ENCODE measurements around the gene NOSIP. TPM values are rescaled to one million over a fixed set of nuclear protein-coding genes. Genes with fewer than 3 reads are reported as not detected.

NOSIP gene
- total RNA-seq, 1 experiment from 2014 or later = 66.1 TPM

- TF ChIP-seq REST (IDR thresholded peaks at IDR 0.05; ENCODE audit: insufficient read depth in 1 of 2, low read depth in 2 of 2, low read length in 1 of 2) (no peak), POLR2AphosphoS5 (IDR thresholded peaks at IDR 0.05; ENCODE audit: low read depth, low read length) (no peak), TCF7L2 (IDR thresholded peaks at IDR 0.05; ENCODE audit: low read depth, low read length) (no peak), SIN3A (IDR thresholded peaks at IDR 0.05; ENCODE audit: borderline replicate concordance, insufficient read depth, low read depth, low read length) (no peak), CTCF (IDR thresholded peaks at IDR 0.05) (no peak)
- ATAC-seq (0 out of 2 replicates have a peak, but pooled peaks have one; percentile 5), DNase-seq (ENCODE audit: low read depth, low spot score) (no peak)
- H3K27ac ChIP-seq (ENCODE audit: low read length) = peak overlapping the region; percentile 83
- ChIA-PET CTCF (no interaction called here), POLR2A (no interaction called here)
- peaks cover 8% of the 10 kb centered on the region for H3K4me1 ChIP-seq (ENCODE audit: control insufficient read depth, insufficient read depth, low read length)
- H3K27me3 ChIP-seq (ENCODE audit: control insufficient read depth, insufficient read depth, low read length) = no peaks in the 10 kb centered on the region
- H3K36me3 ChIP-seq (ENCODE audit: control insufficient read depth, insufficient read depth, low read length) = peaks cover 4% of the 10 kb centered on the region; the same call in 1 of the 2 replicates
- in situ Hi-C loops (cut with HindIII; ENCODE audit: low pct_unique_long_range_greater_than_20kb, low sequenced_read_pairs) (no loop called here), intact Hi-C loops (cut with micrococcal nuclease; ENCODE audit: unreplicated experiment) (no loop called here)
- no peaks in the 10 kb centered on the region for H3K9me3 ChIP-seq (ENCODE audit: control insufficient read depth, insufficient read depth, low read depth, low read length)
- BruUV-seq (replicated peaks) = no TSS peak
- peak overlapping the region; percentile 67 to 73 for H3K4me3 ChIP-seq (ENCODE audit: low read depth in 2 of 2, low read length in 2 of 2)
These were observed 12.3 kb upstream of the NOSIP start for GRCh38 chr19:49592486-49593232.

- in situ Hi-C loops (cut with HindIII; ENCODE audit: low pct_unique_long_range_greater_than_20kb, low sequenced_read_pairs) = no loop called here
- peaks cover 4% of the 10 kb centered on the region; the same call in 1 of the 2 replicates for H3K36me3 ChIP-seq (ENCODE audit: control insufficient read depth, insufficient read depth, low read length)
- H3K4me1 ChIP-seq (ENCODE audit: control insufficient read depth, insufficient read depth, low read length) = peaks cover 8% of the 10 kb centered on the region
- TF ChIP-seq REST (IDR thresholded peaks at IDR 0.05; ENCODE audit: insufficient read depth in 1 of 2, low read depth in 2 of 2, low read length in 1 of 2) = no peak
- TF ChIP-seq SIN3A (IDR thresholded peaks at IDR 0.05; ENCODE audit: borderline replicate concordance, insufficient read depth, low read depth, low read length) = no peak; the same call in 1 of the 2 replicates
- no peak for TF ChIP-seq CTCF (IDR thresholded peaks at IDR 0.05)
- no peak for TF ChIP-seq POLR2AphosphoS5 (IDR thresholded peaks at IDR 0.05; ENCODE audit: low read depth, low read length)
- TF ChIP-seq TCF7L2 (IDR thresholded peaks at IDR 0.05; ENCODE audit: low read depth, low read length) = no peak
- POLR2A ChIA-PET = no interaction called here
- H3K4me3 ChIP-seq (ENCODE audit: low read depth in 2 of 2, low read length in 2 of 2) = peak overlapping the region; percentile 67 to 73
- CTCF ChIA-PET = no interaction called here
- BruUV-seq (replicated peaks) = TSS peak; percentile 57
- intact Hi-C loops (cut with micrococcal nuclease; ENCODE audit: unreplicated experiment) = no loop called here
- no peaks in the 10 kb centered on the region for H3K9me3 ChIP-seq (ENCODE audit: control insufficient read depth, insufficient read depth, low read depth, low read length)
- DNase-seq (ENCODE audit: low read depth, low spot score) (no peak), ATAC-seq (peak; percentile 24)
- H3K27me3 ChIP-seq (ENCODE audit: control insufficient read depth, insufficient read depth, low read length) = no peaks in the 10 kb centered on the region
- peak overlapping the region; percentile 83 for H3K27ac ChIP-seq (ENCODE audit: low read length)
These were observed 11.6 kb upstream of the NOSIP start for GRCh38 chr19:49591731-49592485.
